GM20000 (cell line): ENCODE results near the gene AGPAT4.

Experiments
- DNase-seq: peaks from one replicate; pipeline ENCODE4 v3.0.0; 2012; ENCODE audit warnings: low spot score
- CTCF ChIP-seq: IDR thresholded peaks from 2 replicates; pipeline ENCODE4 v1.5.1; 2012; ENCODE audit warnings: mild to moderate bottlenecking, control low read depth; ENCODE audit errors: extremely low read depth, missing control alignments

The AGPAT4 gene

GRCh38 chr6:161171207-161171606 lies 102.7 kb downstream of the AGPAT4 start:
- no peak for TF ChIP-seq CTCF
- no peak for DNase-seq

GRCh38 chr6:161169696-161170095 lies 104.2 kb downstream of the AGPAT4 start:
- no peak for DNase-seq
- no peak for TF ChIP-seq CTCF

GRCh38 chr6:161169035-161169434 lies 104.8 kb downstream of the AGPAT4 start:
- no peak for DNase-seq
- TF ChIP-seq CTCF = no peak

GRCh38 chr6:161168281-161168891 lies 105.5 kb downstream of the AGPAT4 start:
- no peak for TF ChIP-seq CTCF
- no peak for DNase-seq

- DNase-seq = no peak
- TF ChIP-seq CTCF = no peak
These were observed 107.2 kb downstream of the AGPAT4 start for GRCh38 chr6:161166677-161167076.

- no peak for DNase-seq
- TF ChIP-seq CTCF = no peak
These were observed 107.7 kb downstream of the AGPAT4 start for GRCh38 chr6:161166176-161166575.

- DNase-seq = no peak
- TF ChIP-seq CTCF = no peak
These were observed 109.7 kb downstream of the AGPAT4 start for GRCh38 chr6:161164182-161164625.
